ENCODE results near the gene RAPGEF6. TPM values are rescaled to one million over a fixed set of nuclear protein-coding genes. Genes with fewer than 3 reads are reported as not detected.

RAPGEF6 gene
- total and polyA plus RNA-seq, 2 of the 4 experiments (the other 2 are of a cell fraction): 5.8 to 18.8 TPM

DNA sequence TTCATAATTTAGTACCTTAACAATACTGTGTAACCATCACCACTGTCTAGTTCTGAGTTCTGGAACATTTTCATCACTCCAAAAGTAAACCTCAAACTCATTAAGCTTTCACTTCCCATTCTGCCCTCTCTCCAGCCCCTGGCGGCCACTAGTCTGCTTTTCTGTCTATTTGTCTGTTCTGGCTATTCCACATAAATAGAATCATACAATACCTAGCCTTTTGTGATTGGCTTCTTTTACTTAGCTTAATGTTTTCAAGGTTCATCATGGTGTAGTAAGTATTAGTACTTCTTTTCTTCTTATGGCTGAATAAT, 138.7 kb downstream of the RAPGEF6 start:
- TF ChIP-seq CEBPB (IDR thresholded peaks at IDR 0.05; ENCODE audit: low read depth, low read length) (no peak), FOS (IDR thresholded peaks at IDR 0.05; ENCODE audit: low read depth, low read length) (no peak), RCOR1 (IDR thresholded peaks at IDR 0.05; ENCODE audit: insufficient replicate concordance, low read length) (no peak), CHD1 (IDR thresholded peaks at IDR 0.05; ENCODE audit: low read depth, low read length) (no peak), POLR2A (IDR thresholded peaks at IDR 0.05; ENCODE audit: low read depth, low read length) (no peak), RAD21 (IDR thresholded peaks at IDR 0.05; ENCODE audit: low read length) (no peak), USF2 (IDR thresholded peaks at IDR 0.05; ENCODE audit: low read depth, low read length) (no peak)
- TF ChIP-seq, protein P1, sequence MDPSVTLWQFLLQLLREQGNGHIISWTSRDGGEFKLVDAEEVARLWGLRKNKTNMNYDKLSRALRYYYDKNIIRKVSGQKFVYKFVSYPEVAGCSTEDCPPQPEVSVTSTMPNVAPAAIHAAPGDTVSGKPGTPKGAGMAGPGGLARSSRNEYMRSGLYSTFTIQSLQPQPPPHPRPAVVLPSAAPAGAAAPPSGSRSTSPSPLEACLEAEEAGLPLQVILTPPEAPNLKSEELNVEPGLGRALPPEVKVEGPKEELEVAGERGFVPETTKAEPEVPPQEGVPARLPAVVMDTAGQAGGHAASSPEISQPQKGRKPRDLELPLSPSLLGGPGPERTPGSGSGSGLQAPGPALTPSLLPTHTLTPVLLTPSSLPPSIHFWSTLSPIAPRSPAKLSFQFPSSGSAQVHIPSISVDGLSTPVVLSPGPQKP (IDR thresholded peaks at IDR 0.05; ENCODE audit: borderline replicate concordance, low read depth, low read length): no peak
- TF ChIP-seq, protein P2, sequence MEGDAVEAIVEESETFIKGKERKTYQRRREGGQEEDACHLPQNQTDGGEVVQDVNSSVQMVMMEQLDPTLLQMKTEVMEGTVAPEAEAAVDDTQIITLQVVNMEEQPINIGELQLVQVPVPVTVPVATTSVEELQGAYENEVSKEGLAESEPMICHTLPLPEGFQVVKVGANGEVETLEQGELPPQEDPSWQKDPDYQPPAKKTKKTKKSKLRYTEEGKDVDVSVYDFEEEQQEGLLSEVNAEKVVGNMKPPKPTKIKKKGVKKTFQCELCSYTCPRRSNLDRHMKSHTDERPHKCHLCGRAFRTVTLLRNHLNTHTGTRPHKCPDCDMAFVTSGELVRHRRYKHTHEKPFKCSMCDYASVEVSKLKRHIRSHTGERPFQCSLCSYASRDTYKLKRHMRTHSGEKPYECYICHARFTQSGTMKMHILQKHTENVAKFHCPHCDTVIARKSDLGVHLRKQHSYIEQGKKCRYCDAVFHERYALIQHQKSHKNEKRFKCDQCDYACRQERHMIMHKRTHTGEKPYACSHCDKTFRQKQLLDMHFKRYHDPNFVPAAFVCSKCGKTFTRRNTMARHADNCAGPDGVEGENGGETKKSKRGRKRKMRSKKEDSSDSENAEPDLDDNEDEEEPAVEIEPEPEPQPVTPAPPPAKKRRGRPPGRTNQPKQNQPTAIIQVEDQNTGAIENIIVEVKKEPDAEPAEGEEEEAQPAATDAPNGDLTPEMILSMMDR (conservative IDR thresholded peaks at IDR 0.05; ENCODE audit: low read depth, low read length): no peak
- Histone ChIP-seq H3K4me3 (ENCODE audit: insufficient read depth, low read depth, low read length) (no peak overlapping the region), H3K9me3 (ENCODE audit: control insufficient read depth, insufficient read depth, low read length) (no peaks in the 10 kb centered on the region), H2AFZ (replicated peaks; ENCODE audit: low read length, poor library complexity) (no peak overlapping the region), H3K4ac (ENCODE audit: low read depth, low read length) (no peak overlapping the region), H3K56ac (ENCODE audit: extremely low read depth, insufficient read depth, low read length) (no peak overlapping the region), H3K27ac (ENCODE audit: insufficient read depth, low read length) (no peak overlapping the region), H2AK9ac (replicated peaks; ENCODE audit: low read depth, low read length, poor library complexity) (no peak overlapping the region), H4K5ac (ENCODE audit: low read depth, low read length) (no peak overlapping the region), H3K79me1 (ENCODE audit: low read depth in 1 of 2, low read length in 2 of 2) (peaks cover 0 to 9% of the 10 kb centered on the region in 2 experiments; a peak in 3 of 4 replicates), H3K36me3 (ENCODE audit: control insufficient read depth, insufficient read depth, low read length) (peaks cover 4% of the 10 kb centered on the region), H3K9ac (ENCODE audit: low read depth, low read length) (no peak overlapping the region), H3K9me1 (ENCODE audit: insufficient read depth, low read length) (peaks cover 5% of the 10 kb centered on the region; the same call in 1 of the 2 replicates), H4K20me1 (ENCODE audit: insufficient read depth, low read length) (no peaks in the 10 kb centered on the region), H3K14ac (replicated peaks; ENCODE audit: low read depth, low read length) (no peak overlapping the region), H4K8ac (ENCODE audit: low read depth in 2 of 2, low read length in 2 of 2) (no peak overlapping the region), H3K4me1 (ENCODE audit: control insufficient read depth, insufficient read depth, low read length) (no peaks in the 10 kb centered on the region; the same call in 1 of the 2 replicates), H3K4me2 (ENCODE audit: low read depth, low read length) (no peak overlapping the region), H3K18ac (ENCODE audit: low read depth, low read length) (no peak overlapping the region), H3K23ac (ENCODE audit: low read depth, low read length) (no peak overlapping the region), H2BK20ac (ENCODE audit: low read depth, low read length) (no peak overlapping the region), H2BK5ac (ENCODE audit: low read depth, low read length, poor library complexity, severe bottlenecking) (no peak overlapping the region), H2BK120ac (ENCODE audit: low read depth, low read length) (no peak overlapping the region), H2BK15ac (ENCODE audit: low read depth, low read length) (no peak overlapping the region), H4K91ac (ENCODE audit: insufficient read depth, low read depth, low read length) (no peak overlapping the region), H2AK5ac (ENCODE audit: low read depth, low read length) (no peak overlapping the region), H3K27me3 (ENCODE audit: control insufficient read depth, insufficient read depth, low read length) (no peaks in the 10 kb centered on the region)
- in situ Hi-C loops (cut with MboI; ENCODE audit: low sequenced_read_pairs): no loop called here
- ChIA-PET CTCF (no interaction called here), POLR2A (ENCODE audit: unreplicated experiment) (no interaction called here)
- no CpG with 5 or more reads among the region's 1 CpG for WGBS, 2 experiments (ENCODE audit: extremely low coverage in 2 of 2, insufficient read length in 1 of 2)
- dilution Hi-C loops (cut with HindIII; ENCODE audit: low sequenced_read_pairs, unreplicated experiment): no loop called here
- no peak for DNase-seq
- ATAC-seq (ENCODE audit: low read depth): no peak
- BruUV-seq (replicated peaks): no TSS peak
- intact Hi-C loops (cut with micrococcal nuclease): no loop called here

Data from IMR-90 (cell line).